ENCODE results near the gene CCDC60. TPM values are rescaled to one million over a fixed set of nuclear protein-coding genes. Genes with fewer than 3 reads are reported as not detected.

Gene CCDC60
- total RNA-seq, 2 donors from 2014 or later, result not detected

DNA sequence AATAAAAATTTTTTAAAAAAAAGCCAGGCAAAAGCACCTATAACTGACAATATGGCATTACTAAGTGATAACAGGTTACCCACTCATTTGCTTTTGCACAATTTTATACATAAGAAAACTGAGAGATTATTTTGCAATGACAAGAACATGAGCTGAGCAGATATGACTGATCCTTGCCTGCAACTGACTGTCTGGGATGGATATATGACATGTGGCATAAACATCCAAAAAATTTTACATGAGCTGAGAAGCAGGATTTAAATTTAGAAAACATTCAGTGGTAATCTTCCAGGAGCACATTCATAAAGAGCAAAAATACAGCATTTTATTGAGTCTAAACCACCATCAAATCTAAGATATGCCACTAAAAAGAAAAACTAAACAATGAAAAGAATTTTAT, 133.8 kb downstream of the CCDC60 start:
- no peak for DNase-seq (ENCODE audit: low spot score)
- TF ChIP-seq, protein P1, sequence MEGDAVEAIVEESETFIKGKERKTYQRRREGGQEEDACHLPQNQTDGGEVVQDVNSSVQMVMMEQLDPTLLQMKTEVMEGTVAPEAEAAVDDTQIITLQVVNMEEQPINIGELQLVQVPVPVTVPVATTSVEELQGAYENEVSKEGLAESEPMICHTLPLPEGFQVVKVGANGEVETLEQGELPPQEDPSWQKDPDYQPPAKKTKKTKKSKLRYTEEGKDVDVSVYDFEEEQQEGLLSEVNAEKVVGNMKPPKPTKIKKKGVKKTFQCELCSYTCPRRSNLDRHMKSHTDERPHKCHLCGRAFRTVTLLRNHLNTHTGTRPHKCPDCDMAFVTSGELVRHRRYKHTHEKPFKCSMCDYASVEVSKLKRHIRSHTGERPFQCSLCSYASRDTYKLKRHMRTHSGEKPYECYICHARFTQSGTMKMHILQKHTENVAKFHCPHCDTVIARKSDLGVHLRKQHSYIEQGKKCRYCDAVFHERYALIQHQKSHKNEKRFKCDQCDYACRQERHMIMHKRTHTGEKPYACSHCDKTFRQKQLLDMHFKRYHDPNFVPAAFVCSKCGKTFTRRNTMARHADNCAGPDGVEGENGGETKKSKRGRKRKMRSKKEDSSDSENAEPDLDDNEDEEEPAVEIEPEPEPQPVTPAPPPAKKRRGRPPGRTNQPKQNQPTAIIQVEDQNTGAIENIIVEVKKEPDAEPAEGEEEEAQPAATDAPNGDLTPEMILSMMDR (IDR thresholded peaks at IDR 0.05), result no peak
- H3K36me3 ChIP-seq, result no peaks in the 10 kb centered on the region
- no peaks in the 10 kb centered on the region for H3K9me3 ChIP-seq
- no peaks in the 10 kb centered on the region for H3K27me3 ChIP-seq
- no peaks in the 10 kb centered on the region for H3K4me1 ChIP-seq
- peak overlapping the region in 1 of 2 donors; percentile 78 for H3K27ac ChIP-seq
- H3K4me3 ChIP-seq, result no peak overlapping the region

DNA sequence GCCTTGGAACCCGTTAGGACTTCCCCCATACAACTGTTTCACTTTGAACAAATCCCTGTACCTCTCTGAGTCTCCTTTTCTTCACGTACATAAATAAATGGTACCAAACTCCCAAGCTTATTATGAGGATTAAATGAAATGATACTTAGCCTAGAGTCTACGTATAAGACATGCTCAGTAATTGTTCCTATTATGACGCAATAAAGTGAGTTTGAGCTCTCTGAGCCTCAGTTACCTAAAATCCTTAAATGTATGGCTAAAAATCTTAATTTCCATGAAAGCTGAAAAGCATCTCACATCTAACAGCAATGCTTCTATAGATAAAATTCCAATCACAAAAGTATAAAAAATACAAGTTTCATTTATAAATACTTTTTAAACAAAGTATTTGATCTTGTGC, 141.1 kb downstream of the CCDC60 start:
- Histone ChIP-seq H3K4me3 (no peak overlapping the region), H3K27ac (no peak overlapping the region), H3K27me3 (no peaks in the 10 kb centered on the region), H3K9me3 (peaks cover 4 to 7% of the 10 kb centered on the region in 2 donors), H3K4me1 (no peaks in the 10 kb centered on the region), H3K36me3 (no peaks in the 10 kb centered on the region)
- TF ChIP-seq, protein P1 (IDR thresholded peaks at IDR 0.05), result no peak
- DNase-seq (ENCODE audit: low spot score), result no peak

DNA sequence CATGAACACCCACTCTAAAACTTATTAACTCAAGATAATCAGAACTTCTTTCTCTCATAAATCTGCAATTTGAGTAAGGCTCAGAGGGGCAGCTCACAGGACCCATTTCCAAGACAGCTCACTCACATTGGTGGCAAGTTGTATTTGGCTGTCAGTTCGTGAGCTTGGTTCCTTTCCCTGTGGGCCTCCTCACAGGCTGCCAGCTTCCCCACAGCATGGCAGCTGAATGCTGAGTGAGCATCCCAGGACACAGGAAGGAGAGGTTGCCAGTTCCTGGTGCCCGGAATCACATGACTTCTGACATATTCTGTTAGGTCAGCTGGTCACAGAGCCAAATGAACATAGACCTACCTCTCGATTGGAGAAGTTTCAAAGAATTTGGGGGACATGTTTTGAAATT, 142.4 kb downstream of the CCDC60 start:
- no peak for DNase-seq (ENCODE audit: low spot score)

DNA sequence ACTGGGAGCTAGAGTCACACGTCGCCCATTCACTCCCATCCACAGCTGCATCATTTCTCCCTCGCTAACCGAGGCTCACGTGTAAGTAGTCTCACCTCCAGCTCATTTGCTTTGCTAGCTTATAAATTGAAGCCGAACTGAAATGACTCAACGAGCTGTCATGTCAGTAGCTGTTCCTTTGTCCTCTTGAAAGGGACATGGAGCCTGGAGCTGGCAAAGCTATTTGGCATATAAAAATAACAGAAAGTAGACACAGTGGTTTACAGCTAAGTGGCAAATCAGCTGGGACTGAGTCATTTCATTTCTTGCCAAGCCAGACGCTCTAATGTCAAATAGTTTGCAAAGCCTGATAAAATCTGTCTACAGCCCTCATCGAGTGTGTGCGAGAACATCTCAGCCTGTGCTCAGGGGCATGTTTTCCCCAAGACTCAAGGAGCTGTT, 144.6 kb downstream of the CCDC60 start:
- no peaks in the 10 kb centered on the region for H3K36me3 ChIP-seq
- H3K27me3 ChIP-seq, result no peaks in the 10 kb centered on the region
- TF ChIP-seq, protein P1 (IDR thresholded peaks at IDR 0.05), result no peak
- no peak overlapping the region for H3K4me3 ChIP-seq
- DNase-seq (ENCODE audit: low spot score), result peak; percentile 59
- peaks cover 4 to 9% of the 10 kb centered on the region in 2 donors for H3K9me3 ChIP-seq
- peak overlapping the region; percentile 67 to 83 for H3K27ac ChIP-seq
- no peaks in the 10 kb centered on the region for H3K4me1 ChIP-seq

More for the DNA sequence above, 142.4 kb downstream of the CCDC60 start:
- TF ChIP-seq, protein P1 (IDR thresholded peaks at IDR 0.05), result no peak
- H3K4me1 ChIP-seq, result no peaks in the 10 kb centered on the region
- H3K4me3 ChIP-seq, result no peak overlapping the region
- H3K27ac ChIP-seq, result no peak overlapping the region
- peaks cover 4 to 7% of the 10 kb centered on the region in 2 donors for H3K9me3 ChIP-seq
- no peaks in the 10 kb centered on the region for H3K27me3 ChIP-seq
- no peaks in the 10 kb centered on the region for H3K36me3 ChIP-seq

DNA sequence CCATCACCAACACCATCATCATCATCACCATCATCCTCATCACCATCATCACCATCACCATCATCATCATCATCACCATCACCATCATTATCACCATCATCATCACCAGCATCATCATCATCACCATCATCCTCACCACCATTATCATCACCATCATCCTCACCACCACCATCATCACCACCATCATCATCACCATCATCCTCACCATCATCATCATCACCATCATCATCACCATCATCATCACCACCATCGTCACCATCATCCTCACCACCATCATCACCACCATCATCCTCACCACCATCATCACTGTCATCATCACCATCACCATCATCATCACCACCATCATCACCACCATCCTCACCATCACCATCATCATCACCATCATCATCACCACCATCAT, 146.0 kb downstream of the CCDC60 start:
- Histone ChIP-seq H3K9me3 (peaks cover 4 to 9% of the 10 kb centered on the region in 2 donors), H3K4me1 (no peaks in the 10 kb centered on the region), H3K27me3 (no peaks in the 10 kb centered on the region), H3K36me3 (no peaks in the 10 kb centered on the region), H3K27ac (no peak overlapping the region), H3K4me3 (no peak overlapping the region)
- TF ChIP-seq, protein P1 (IDR thresholded peaks at IDR 0.05), result no peak
- DNase-seq (ENCODE audit: low spot score), result no peak

DNA sequence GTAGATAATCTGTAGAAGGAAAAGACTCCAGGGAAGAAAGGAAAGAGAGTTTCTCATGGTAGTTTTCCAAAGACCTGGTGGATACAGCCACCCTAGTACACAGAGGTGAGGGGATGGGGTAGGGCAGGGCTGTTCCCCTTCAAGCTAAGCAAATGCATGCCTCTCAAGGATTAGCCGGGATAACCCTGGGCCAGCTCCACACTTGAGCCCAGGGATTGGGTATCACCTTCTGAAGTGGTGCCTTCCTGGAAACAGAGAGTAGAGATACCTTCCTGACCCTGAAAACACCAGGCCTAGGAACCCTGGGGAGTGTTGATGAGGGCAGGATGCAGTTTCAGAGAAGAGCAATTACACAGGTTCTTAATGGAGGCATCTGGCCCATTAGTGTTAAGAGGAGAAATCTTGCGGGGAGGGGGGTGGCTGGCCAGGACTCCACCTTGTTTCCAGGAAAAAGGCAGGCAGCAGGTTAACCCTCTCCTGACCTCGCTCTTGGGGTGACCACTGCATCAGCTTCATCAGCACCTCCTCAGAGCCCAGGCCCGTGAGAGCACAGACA, 152.1 kb downstream of the CCDC60 start:
- Histone ChIP-seq H3K4me3 (no peak overlapping the region), H3K36me3 (no peaks in the 10 kb centered on the region), H3K4me1 (no peaks in the 10 kb centered on the region), H3K27ac (no peak overlapping the region), H3K9me3 (peaks cover 0 to 3% of the 10 kb centered on the region in 2 donors), H3K27me3 (no peaks in the 10 kb centered on the region)
- TF ChIP-seq, protein P1 (IDR thresholded peaks at IDR 0.05), result no peak
- DNase-seq (ENCODE audit: low spot score), result no peak

All from right atrium auricular region (tissue), 2 donors.